Measurements from ENCODE around the gene STAM. TPM values are rescaled to one million over a fixed set of nuclear protein-coding genes. Genes with fewer than 3 reads are reported as not detected.
A peak's percentile ranks its signal among the peaks of the same experiment; 100 is the strongest.

The STAM gene
- total and polyA plus RNA-seq, 9 of the 15 experiments (the other 6 are each of a cell fraction or from before 2014, with no cell fraction given), result 13.8 to 33.5 (median 26.4) TPM

DNA sequence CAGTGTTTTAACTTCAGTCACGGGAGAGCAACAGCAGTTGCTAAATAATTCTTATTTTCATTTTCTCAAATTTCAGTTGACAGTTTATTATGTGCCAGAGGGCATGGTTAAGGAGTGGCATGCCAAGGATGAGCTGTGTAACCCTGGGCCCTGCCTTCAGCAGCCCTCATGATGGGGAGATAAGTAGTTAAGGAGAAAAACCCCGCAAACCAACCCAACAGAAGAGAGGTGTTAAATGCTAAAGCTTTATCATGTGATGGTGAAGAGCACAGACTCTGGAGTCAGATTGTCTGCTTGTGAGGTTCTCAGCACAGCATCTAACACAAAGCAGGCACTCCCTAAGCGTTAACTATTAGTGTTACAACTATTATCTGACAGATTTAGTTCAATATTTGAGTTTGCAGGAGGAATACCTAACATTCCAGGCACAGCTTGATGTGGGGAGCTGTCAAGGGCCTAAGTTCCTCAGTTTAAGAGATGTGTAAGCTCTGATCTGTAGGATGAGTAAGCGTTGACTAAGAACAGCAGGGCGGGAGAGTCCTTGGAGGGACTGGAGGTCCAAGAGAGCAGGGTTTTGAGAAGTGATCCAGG is 29.6 kb downstream of the STAM start (continued):
- 0 out of 2 replicates have a peak, but pooled peaks have one; percentile 28 for TF ChIP-seq ZNF592 (IDR thresholded peaks at IDR 0.05)
- TF ChIP-seq MECOM (CRISPR knock-in tag; IDR thresholded peaks at IDR 0.05), result 0 out of 2 replicates have a peak, but pooled peaks have one; percentile 16
- TF ChIP-seq RNF2 (IDR thresholded peaks at IDR 0.05), result no peak
- TF ChIP-seq RBM22 (IDR thresholded peaks at IDR 0.05; ENCODE audit: low read depth, low read length, poor library complexity, severe bottlenecking), result no peak
- no peak for TF ChIP-seq SRSF3 (IDR thresholded peaks at IDR 0.05; ENCODE audit: insufficient read depth, low read length)
- TF ChIP-seq ZNF354B (CRISPR knock-in tag; IDR thresholded peaks at IDR 0.05), result no peak
- no peak for TF ChIP-seq MCM7 (IDR thresholded peaks at IDR 0.05)
- TF ChIP-seq CTBP1 (IDR thresholded peaks at IDR 0.05; ENCODE audit: borderline replicate concordance), result peak; percentile 53; the same call in 1 of the 2 replicates
- TF ChIP-seq GATAD2A (IDR thresholded peaks at IDR 0.05), result no peak
- no peak for TF ChIP-seq SRSF1 (IDR thresholded peaks at IDR 0.05; ENCODE audit: low read depth, low read length)
- no peak for TF ChIP-seq DNMT1 (IDR thresholded peaks at IDR 0.05)
- peak; percentile 74 for TF ChIP-seq NFE2 (IDR thresholded peaks at IDR 0.05; ENCODE audit: low read depth)
- TF ChIP-seq ZC3H8 (IDR thresholded peaks at IDR 0.05), result no peak
- TF ChIP-seq ZNF561 (CRISPR knock-in tag; conservative IDR thresholded peaks at IDR 0.05), result no peak
- no peak for TF ChIP-seq SIN3B (IDR thresholded peaks at IDR 0.05; ENCODE audit: low read depth)
- TF ChIP-seq HLTF (IDR thresholded peaks at IDR 0.05), result no peak
- TF ChIP-seq DIDO1 (tag; IDR thresholded peaks at IDR 0.05; ENCODE audit: low read depth), result no peak
- TF ChIP-seq L3MBTL2 (IDR thresholded peaks at IDR 0.05), result no peak
- no peak for TF ChIP-seq SLC30A9 (CRISPR knock-in tag; IDR thresholded peaks at IDR 0.05)
- TF ChIP-seq SMAD1 (IDR thresholded peaks at IDR 0.05; ENCODE audit: low read depth, low read length, partially characterized antibody), result no peak
- TF ChIP-seq, protein P1, sequence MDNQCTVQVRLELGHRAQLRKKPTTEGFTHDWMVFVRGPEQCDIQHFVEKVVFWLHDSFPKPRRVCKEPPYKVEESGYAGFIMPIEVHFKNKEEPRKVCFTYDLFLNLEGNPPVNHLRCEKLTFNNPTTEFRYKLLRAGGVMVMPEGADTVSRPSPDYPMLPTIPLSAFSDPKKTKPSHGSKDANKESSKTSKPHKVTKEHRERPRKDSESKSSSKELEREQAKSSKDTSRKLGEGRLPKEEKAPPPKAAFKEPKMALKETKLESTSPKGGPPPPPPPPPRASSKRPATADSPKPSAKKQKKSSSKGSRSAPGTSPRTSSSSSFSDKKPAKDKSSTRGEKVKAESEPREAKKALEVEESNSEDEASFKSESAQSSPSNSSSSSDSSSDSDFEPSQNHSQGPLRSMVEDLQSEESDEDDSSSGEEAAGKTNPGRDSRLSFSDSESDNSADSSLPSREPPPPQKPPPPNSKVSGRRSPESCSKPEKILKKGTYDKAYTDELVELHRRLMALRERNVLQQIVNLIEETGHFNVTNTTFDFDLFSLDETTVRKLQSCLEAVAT (IDR thresholded peaks at IDR 0.05), result no peak
- no peak for TF ChIP-seq ZBTB1 (CRISPR knock-in tag; IDR thresholded peaks at IDR 0.05; ENCODE audit: borderline replicate concordance, low read depth)
- TF ChIP-seq DPF2 (IDR thresholded peaks at IDR 0.05), result peak; percentile 43; the same call in 1 of the 2 replicates
- TF ChIP-seq, protein P2, sequence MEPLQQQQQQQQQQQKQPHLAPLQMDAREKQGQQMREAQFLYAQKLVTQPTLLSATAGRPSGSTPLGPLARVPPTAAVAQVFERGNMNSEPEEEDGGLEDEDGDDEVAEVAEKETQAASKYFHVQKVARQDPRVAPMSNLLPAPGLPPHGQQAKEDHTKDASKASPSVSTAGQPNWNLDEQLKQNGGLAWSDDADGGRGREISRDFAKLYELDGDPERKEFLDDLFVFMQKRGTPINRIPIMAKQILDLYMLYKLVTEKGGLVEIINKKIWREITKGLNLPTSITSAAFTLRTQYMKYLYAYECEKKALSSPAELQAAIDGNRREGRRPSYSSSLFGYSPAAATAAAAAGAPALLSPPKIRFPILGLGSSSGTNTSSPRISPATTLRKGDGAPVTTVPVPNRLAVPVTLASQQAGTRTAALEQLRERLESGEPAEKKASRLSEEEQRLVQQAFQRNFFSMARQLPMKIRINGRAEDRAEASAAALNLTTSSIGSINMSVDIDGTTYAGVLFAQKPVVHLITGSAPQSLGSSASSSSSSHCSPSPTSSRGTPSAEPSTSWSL (CRISPR knock-in tag; IDR thresholded peaks at IDR 0.05; ENCODE audit: borderline replicate concordance), result no peak
